Measurements from ENCODE around the gene CROCC2.

CROCC2 gene

DNA sequence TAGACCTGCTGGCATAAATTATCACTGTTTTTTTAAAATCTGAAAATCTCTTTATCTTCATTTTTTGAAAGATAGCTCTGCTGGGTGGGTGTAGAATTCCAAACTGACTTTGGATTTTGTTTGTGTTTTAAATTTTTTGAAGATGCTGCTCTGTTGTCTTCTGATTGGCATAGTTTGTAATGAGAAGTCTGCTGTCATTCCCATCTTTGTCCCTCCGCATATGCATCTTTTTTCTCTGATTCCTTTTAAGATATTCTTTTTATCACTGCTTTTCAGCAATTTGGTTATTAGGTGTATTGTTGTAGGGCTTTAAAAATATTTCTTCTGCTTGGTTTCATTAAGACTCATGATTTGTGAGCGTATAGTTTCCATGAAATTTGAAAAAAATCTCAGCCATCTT, 99.4 kb downstream of the CROCC2 start:
- DNase-seq = no peak

GRCh38 chr2:241006412-241006811, 100.3 kb downstream of the CROCC2 start:
- no peak for DNase-seq

GRCh38 chr2:241007111-241007510, 101.0 kb downstream of the CROCC2 start:
- DNase-seq = no peak

DNA sequence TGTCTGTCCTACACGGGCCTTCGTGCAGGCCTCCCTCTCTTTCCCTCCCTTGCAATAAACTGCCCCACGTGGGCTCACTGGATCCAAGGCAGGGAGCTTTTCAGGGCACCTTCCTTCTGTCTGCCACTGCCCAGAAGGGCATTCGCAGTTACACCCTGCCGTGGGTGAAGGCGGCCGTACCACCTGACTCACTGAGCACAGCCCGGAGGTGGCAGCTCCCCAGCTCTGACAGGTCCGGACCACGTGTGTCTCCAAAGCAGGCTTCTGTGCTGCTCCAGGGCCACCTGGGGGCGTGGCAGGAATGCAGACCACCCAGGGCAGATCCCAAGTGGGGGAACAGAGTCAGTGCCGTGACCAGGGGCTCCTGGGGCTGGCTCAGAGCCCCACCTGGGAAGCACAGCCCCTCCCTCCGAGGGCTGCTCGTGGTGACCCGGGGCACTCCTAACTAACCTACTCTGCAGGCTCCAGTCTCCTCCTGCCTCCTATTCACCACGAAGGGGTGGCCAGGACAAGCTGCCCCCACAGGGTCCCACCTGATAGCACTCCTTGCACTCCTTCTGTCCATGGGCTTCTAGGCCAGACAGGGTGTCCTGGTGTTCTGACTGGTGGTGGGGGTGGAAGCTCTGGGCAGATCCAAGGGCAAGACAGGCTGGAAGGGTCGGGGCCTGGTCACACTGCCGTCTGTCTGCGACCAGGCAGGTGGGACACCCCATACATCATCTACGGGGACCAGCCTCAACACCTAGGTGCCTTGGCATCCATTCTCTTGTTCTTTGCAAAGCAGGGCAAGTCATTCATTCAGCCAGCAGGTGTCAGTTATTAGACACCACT, 102.0 kb downstream of the CROCC2 start:
- no peak for DNase-seq

GRCh38 chr2:241008711-241009121, 102.6 kb downstream of the CROCC2 start:
- DNase-seq = no peak

DNA sequence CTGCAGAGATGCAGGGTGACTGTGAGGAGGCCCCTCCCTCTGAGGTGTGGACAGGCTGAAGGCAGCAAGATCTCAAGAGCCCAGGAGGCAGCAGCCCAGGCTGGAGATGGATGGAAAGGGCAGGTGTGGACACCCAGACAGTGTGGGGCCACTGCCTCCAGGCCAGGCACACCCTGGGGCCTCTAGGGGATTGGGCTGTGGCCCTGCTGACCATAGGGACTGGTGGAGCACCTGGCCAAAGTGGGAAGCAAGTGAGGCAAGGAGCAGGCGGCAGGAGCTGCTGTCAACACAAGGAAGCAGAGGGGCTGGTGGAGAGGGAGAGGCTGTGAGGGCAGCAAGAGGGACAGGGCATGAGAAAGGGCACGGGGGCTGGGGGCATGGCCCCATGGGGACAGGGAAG, 103.1 kb downstream of the CROCC2 start:
- DNase-seq = no peak

- DNase-seq = no peak
Observed at GRCh38 chr2:241009601-241010530, 103.7 kb downstream of the CROCC2 start.

DNA sequence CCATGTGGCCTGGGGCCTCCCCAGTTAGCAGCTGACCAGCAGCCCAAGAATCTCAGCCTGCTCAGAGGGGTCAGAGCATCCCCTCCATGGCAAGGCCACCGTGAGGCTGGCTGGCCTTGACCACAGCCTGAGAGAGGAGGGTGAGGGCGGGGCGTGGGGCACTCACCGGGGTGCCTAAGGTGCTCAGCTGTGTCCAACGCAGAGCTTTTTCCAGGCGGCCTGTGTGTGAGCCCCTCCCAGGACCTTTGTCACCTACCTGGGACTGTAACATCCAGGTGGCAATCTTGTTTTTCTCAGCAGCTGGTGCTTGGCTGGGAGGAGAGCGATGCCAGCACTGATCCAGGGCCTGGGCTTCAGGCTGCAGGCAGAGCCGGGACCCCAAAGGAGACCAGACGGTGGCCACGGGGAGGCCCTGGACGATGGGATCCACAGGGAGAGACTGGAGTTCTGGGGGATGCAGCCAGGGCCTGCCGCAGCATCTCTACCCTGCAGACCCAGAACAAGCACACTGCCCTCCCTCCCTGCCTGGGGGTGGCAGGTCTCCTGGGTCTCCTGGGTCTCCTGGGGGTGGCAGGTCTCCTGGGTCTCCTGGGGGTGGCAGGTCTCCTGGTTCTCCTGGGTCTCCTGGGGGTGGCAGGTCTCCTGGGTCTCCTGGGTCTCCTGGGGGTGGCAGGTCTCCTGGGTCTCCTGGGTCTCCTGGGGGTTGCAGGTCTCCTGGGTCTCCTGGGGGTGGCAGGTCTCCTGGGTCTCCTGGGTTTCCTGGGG, 104.6 kb downstream of the CROCC2 start:
- no peak for DNase-seq

DNA sequence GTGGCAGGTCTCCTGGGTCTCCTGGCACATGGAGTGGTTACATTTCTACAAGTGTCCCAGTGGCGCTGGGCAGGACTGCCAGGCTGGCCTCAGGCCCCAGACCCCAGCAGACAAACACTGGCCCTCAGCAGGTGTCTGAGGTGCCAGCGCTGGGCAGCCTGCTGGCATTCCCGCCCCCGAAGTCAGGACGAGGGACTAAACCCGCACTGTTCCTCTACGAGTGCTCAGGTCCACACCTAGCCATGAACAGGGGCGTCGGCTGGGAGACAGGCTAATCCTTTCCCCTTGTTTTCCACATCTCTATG, 105.1 kb downstream of the CROCC2 start:
- no peak for DNase-seq

- no peak for DNase-seq
Observed at GRCh38 chr2:241011751-241012510, 105.8 kb downstream of the CROCC2 start.

- no peak for DNase-seq
Observed at GRCh38 chr2:241014224-241014623, 108.1 kb downstream of the CROCC2 start.

DNA sequence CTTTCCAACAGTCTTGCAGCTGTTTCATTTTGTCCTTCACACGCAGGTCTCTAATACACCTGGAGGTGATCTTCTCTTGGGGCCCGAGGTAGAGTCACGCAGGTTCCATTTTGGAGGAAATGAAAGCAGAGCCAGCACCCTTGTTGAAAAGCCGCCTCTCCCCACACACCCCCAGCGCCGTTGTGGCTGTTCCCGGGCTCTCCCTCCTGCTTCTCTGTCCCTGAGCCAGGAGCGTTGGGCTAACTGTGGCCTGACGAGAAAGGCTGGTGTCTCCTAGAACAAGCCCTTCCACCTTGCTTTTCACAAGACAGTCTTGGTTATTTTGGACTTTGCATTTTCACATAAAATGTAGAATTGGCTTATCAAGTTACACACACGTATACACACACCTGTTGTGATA, 108.6 kb downstream of the CROCC2 start:
- DNase-seq = no peak

DNA sequence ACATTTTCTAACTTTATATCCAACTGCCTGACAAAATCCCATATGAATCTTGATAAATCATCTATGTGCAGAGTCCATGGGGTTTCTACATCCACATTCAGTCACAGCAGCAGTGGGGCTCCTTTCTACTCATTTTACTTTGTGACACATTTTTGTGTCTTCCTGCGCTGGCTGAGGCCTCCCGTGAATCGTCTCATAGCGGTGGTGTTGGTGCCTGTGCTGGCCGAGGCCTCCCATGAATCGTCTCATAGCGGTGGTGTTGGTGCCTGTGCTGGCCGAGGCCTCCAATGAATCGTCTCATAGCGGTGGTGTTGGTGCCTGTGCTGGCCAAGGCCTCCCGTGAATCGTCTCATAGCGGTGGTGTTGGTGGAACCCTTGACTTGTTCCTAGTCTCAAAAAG, 109.3 kb downstream of the CROCC2 start:
- DNase-seq = no peak

GRCh38 chr2:241017228-241017940, 111.2 kb downstream of the CROCC2 start:
- DNase-seq = no peak

GRCh38 chr2:241018051-241018891, 112.1 kb downstream of the CROCC2 start:
- no peak for DNase-seq

DNA sequence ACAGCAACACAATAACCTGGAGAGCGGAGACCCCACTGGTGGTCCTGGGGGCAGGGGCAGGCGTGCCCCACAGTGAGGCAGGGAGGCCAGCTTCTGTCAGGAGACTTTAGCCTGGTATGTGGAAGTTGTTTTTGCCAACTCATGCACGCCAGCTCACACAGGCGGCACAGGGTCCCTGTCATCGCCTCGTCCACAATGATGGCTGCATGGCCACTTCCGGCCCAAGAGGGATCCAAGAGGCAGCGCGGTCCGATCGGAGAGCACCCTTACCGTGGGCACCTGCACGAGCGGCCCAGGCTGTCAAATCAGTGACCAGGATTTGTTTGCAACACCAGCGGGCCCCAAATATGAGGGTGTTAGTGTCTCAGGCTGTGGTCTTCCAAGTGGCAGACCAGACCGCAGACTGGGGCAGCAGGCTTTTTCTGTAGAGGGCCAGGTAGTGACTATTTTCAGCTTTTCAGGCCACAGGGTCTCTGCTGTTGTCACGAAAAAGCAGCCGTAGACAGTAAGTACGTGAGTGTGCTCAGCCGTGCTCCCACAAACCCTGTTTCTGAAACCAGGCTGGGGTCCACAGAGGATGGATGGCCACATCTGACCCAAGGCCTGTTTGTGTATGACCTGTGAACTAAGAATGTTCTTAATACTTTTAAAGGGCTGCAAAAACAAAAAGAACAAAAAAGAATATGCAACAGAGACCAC, 113.5 kb downstream of the CROCC2 start:
- no peak for DNase-seq

DNA sequence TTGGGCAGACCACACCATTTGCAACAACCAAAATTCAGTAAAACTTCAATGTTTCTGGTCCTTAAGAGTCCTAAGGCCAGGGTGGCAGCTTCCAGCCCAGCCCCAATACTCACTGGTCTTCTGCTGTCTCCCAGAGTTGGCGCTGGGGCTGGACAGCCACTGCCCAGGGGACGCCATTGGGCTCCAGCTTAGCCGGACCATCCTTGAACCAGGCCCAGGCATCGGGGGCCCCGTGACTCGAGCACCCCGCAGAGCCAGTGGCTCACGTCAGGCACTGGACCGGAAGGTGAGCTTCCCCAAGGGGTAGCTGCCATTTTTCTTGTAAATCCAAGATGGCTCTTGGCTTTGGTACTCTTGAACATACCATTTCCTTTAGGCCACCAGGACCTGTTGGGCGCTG, 114.1 kb downstream of the CROCC2 start:
- DNase-seq = no peak

- no peak for DNase-seq
Observed at GRCh38 chr2:241020629-241021190, 114.6 kb downstream of the CROCC2 start.

GRCh38 chr2:241025639-241026038, 119.5 kb downstream of the CROCC2 start:
- no peak for DNase-seq
